ENCODE results near the gene VDR.

Gene VDR

GRCh38 chr12:47837190-47838171 lies 67.3 kb downstream of the VDR start:
- Histone ChIP-seq H3K36me3 (replicated peaks; ENCODE audit: insufficient read depth, low read length) (no peaks in the 10 kb centered on the region), H3K27me3 (replicated peaks; ENCODE audit: insufficient read depth, low read length) (no peaks in the 10 kb centered on the region), H3K4me1 (ENCODE audit: low read length) (peaks cover 21% of the 10 kb centered on the region), H3K27ac (ENCODE audit: low read length) (peak overlapping the region; percentile 26; the same call in 1 of the 2 replicates), H3K4me3 (ENCODE audit: low read length) (no peak overlapping the region), H2AFZ (ENCODE audit: low read length) (no peak overlapping the region), H4K20me1 (ENCODE audit: insufficient read depth, low read length) (no peaks in the 10 kb centered on the region), H3K9me3 (replicated peaks; ENCODE audit: insufficient read depth, low read length) (no peaks in the 10 kb centered on the region), H3F3A (ENCODE audit: insufficient read depth, low read length) (peaks cover 11% of the 10 kb centered on the region), H3K4me2 (ENCODE audit: low read depth, low read length) (peak overlapping the region; percentile 60), H3K9ac (ENCODE audit: low read length) (no peak overlapping the region; the same call in 1 of the 2 replicates), H3K79me2 (ENCODE audit: low read length) (no peaks in the 10 kb centered on the region), H3K9me2 (replicated peaks; ENCODE audit: insufficient read depth, low read length) (no peaks in the 10 kb centered on the region)
- no peak for TF ChIP-seq EZH2phosphoT487 (IDR thresholded peaks at IDR 0.05; ENCODE audit: low read length)
- peak; percentile 89 for TF ChIP-seq CTCF (IDR thresholded peaks at IDR 0.05; ENCODE audit: low read length)
- TF ChIP-seq EZH2 (optimal IDR thresholded peaks at IDR 0.05; ENCODE audit: low read depth, low read length) = no peak
- peak; percentile 71 for DNase-seq

GRCh38 chr12:47835831-47836155 lies 69.0 kb downstream of the VDR start:
- Histone ChIP-seq H4K20me1 (ENCODE audit: insufficient read depth, low read length) (no peaks in the 10 kb centered on the region), H3K4me1 (ENCODE audit: low read length) (peaks cover 21% of the 10 kb centered on the region), H3K9ac (ENCODE audit: low read length) (no peak overlapping the region), H3K9me3 (replicated peaks; ENCODE audit: insufficient read depth, low read length) (no peaks in the 10 kb centered on the region), H3K27me3 (replicated peaks; ENCODE audit: insufficient read depth, low read length) (no peaks in the 10 kb centered on the region), H2AFZ (ENCODE audit: low read length) (no peak overlapping the region), H3K4me3 (ENCODE audit: low read length) (no peak overlapping the region), H3K4me2 (ENCODE audit: low read depth, low read length) (no peak overlapping the region), H3K9me2 (replicated peaks; ENCODE audit: insufficient read depth, low read length) (no peaks in the 10 kb centered on the region), H3K79me2 (ENCODE audit: low read length) (no peaks in the 10 kb centered on the region), H3K36me3 (replicated peaks; ENCODE audit: insufficient read depth, low read length) (no peaks in the 10 kb centered on the region), H3K27ac (ENCODE audit: low read length) (no peak overlapping the region), H3F3A (ENCODE audit: insufficient read depth, low read length) (peaks cover 11% of the 10 kb centered on the region)
- TF ChIP-seq EZH2 (optimal IDR thresholded peaks at IDR 0.05; ENCODE audit: low read depth, low read length) = no peak
- TF ChIP-seq CTCF (IDR thresholded peaks at IDR 0.05; ENCODE audit: low read length) = no peak
- no peak for TF ChIP-seq EZH2phosphoT487 (IDR thresholded peaks at IDR 0.05; ENCODE audit: low read length)
- no peak for DNase-seq

- H3K9me3 ChIP-seq (replicated peaks; ENCODE audit: insufficient read depth, low read length) = no peaks in the 10 kb centered on the region
- peaks cover 21% of the 10 kb centered on the region for H3K4me1 ChIP-seq (ENCODE audit: low read length)
- no peaks in the 10 kb centered on the region for H3K79me2 ChIP-seq (ENCODE audit: low read length)
- H3F3A ChIP-seq (ENCODE audit: insufficient read depth, low read length) = peaks cover 11% of the 10 kb centered on the region
- H3K27me3 ChIP-seq (replicated peaks; ENCODE audit: insufficient read depth, low read length) = no peaks in the 10 kb centered on the region
- no peak overlapping the region for H3K27ac ChIP-seq (ENCODE audit: low read length)
- H2AFZ ChIP-seq (ENCODE audit: low read length) = no peak overlapping the region
- no peaks in the 10 kb centered on the region for H4K20me1 ChIP-seq (ENCODE audit: insufficient read depth, low read length)
- no peaks in the 10 kb centered on the region for H3K9me2 ChIP-seq (replicated peaks; ENCODE audit: insufficient read depth, low read length)
- no peak overlapping the region for H3K4me2 ChIP-seq (ENCODE audit: low read depth, low read length)
- TF ChIP-seq EZH2 (optimal IDR thresholded peaks at IDR 0.05; ENCODE audit: low read depth, low read length) (no peak), EZH2phosphoT487 (IDR thresholded peaks at IDR 0.05; ENCODE audit: low read length) (no peak), CTCF (IDR thresholded peaks at IDR 0.05; ENCODE audit: low read length) (no peak)
- DNase-seq = no peak
- H3K9ac ChIP-seq (ENCODE audit: low read length) = no peak overlapping the region
- no peak overlapping the region for H3K4me3 ChIP-seq (ENCODE audit: low read length)
- H3K36me3 ChIP-seq (replicated peaks; ENCODE audit: insufficient read depth, low read length) = no peaks in the 10 kb centered on the region
These were observed 69.6 kb downstream of the VDR start for GRCh38 chr12:47835006-47835830.
